Measurements from ENCODE around the gene TBC1D19.

TBC1D19 gene

DNA sequence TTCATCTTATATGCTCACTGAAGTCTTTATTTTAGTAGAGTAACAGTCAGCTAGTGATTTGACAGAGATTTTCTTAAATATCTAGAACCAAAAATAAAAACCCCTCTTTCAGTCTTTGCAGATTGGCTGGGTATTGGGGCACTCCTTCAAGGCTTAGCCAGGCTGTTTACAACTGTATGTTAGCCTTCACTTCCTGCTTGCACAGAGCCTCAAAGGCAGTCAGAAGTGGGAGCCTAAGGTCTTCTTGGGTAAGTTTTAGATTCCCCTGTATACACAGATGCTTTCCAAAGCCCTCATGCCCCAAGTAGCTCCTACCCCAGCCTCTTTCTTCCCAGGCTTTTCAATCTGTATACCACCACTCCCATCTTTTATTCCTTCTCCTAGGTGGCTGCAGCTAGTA lies 140.7 kb downstream of the TBC1D19 start:
- no peak for DNase-seq (ENCODE audit: low read depth)
- no peak overlapping the region for H3K4me3 ChIP-seq (ENCODE audit: control insufficient read depth, low read depth, low read length)
- TF ChIP-seq CTCF (conservative IDR thresholded peaks at IDR 0.05; ENCODE audit: control insufficient read depth, insufficient read depth, low read depth, low read length) = no peak

GRCh38 chr4:26726655-26727387 lies 142.9 kb downstream of the TBC1D19 start:
- TF ChIP-seq CTCF (conservative IDR thresholded peaks at IDR 0.05; ENCODE audit: control insufficient read depth, insufficient read depth, low read depth, low read length) = no peak
- no peak overlapping the region for H3K4me3 ChIP-seq (ENCODE audit: control insufficient read depth, low read depth, low read length)
- no peak for DNase-seq (ENCODE audit: low read depth)

DNA sequence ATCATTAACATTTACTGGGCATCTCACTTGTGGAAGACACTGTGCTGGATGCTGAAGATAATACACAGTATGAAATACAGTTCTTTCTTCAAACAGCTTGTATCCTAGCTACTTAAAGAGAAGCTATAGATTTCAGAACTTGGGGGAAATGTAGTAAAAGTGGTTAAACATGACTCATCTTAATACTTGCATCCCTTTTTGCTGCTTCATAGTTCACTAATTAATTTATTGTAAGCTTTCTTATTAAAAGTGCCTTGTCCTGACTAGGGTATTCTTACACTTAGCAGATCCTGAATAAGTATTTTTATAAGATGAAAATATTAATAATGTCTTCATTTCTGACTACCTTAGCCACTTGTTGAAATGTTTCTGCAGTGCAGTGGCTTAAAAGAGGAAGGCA lies 144.0 kb downstream of the TBC1D19 start:
- no peak overlapping the region for H3K4me3 ChIP-seq (ENCODE audit: control insufficient read depth, low read depth, low read length)
- TF ChIP-seq CTCF (conservative IDR thresholded peaks at IDR 0.05; ENCODE audit: control insufficient read depth, insufficient read depth, low read depth, low read length) = no peak

DNA sequence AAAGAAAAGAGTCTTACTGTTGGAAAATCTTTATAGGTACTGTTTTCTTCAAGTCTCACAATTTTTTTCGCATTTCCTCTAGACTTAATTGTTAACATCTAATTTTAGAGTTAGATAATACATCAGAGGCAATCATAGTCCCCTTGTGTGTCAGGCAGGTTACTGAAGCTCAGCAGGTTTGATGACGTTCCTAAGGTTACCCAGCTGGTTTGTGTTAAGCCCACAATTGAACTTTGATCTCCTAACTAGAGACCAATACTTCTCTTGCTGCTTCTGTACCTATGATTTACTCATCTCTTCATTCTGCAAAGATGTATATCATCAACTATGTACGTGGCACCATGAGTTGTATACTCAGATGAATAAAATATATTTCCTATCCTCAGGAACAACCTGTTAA lies 145.1 kb downstream of the TBC1D19 start:
- no peak overlapping the region for H3K4me3 ChIP-seq (ENCODE audit: control insufficient read depth, low read depth, low read length)
- no peak for TF ChIP-seq CTCF (conservative IDR thresholded peaks at IDR 0.05; ENCODE audit: control insufficient read depth, insufficient read depth, low read depth, low read length)
- no peak for DNase-seq (ENCODE audit: low read depth)

More for the DNA sequence above, 144.0 kb downstream of the TBC1D19 start:
- DNase-seq (ENCODE audit: low read depth) = no peak

DNA sequence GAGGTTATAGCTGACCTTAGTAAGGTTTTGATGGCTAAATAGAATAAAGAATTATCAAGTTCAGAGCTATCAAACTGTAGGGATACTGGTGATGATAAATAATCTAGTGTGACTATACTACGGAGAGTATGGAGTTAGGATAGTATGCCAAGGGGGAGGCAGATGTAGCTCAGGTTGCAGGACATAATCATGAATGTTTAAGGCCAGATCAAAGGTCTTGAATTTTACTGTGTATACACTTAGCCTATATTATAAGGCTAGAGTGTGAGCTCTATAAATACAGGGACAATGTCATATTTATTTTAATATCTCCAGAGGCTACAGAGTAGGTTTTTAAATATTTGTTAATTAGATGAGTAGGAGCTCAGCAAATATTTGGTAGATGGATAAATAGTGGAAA lies 145.7 kb downstream of the TBC1D19 start:
- H3K4me3 ChIP-seq (ENCODE audit: control insufficient read depth, low read depth, low read length) = no peak overlapping the region
- DNase-seq (ENCODE audit: low read depth) = no peak
- TF ChIP-seq CTCF (conservative IDR thresholded peaks at IDR 0.05; ENCODE audit: control insufficient read depth, insufficient read depth, low read depth, low read length) = no peak

GRCh38 chr4:26731351-26732035 lies 147.6 kb downstream of the TBC1D19 start:
- TF ChIP-seq CTCF (conservative IDR thresholded peaks at IDR 0.05; ENCODE audit: control insufficient read depth, insufficient read depth, low read depth, low read length) = no peak
- no peak overlapping the region for H3K4me3 ChIP-seq (ENCODE audit: control insufficient read depth, low read depth, low read length)
- DNase-seq (ENCODE audit: low read depth) = peak; percentile 8

Measured in fibroblast of mammary gland (primary cell).